GM20431 (cell line): ENCODE results near the gene CCL15.

Source experiments
- in situ Hi-C: fragments of 300-500 bp; cut with MseI, MboI; formaldehyde crosslinking; loops from one replicate; pipeline ENCODE4 v1.15.0; 2020; ENCODE audit warnings: low sequenced_read_pairs; ENCODE audit not compliant: unreplicated experiment

CCL15 gene

GRCh38 chr17:35953720-35954119 lies 47.6 kb downstream of the CCL15 start:
- in situ Hi-C loops: no loop called here

GRCh38 chr17:35949401-35949800 lies 52.0 kb downstream of the CCL15 start:
- in situ Hi-C loops: no loop called here

- in situ Hi-C loops: no loop called here
Measured at GRCh38 chr17:35948092-35948491, 53.3 kb downstream of the CCL15 start.
